ENCODE results near the gene TMPRSS5. TPM values are rescaled to one million over a fixed set of nuclear protein-coding genes. Genes with fewer than 3 reads are reported as not detected.

Gene TMPRSS5
- total and polyA plus RNA-seq, 3 donors from 2014 or later, result 1.4 to 2.2 (median 1.5) TPM

GRCh38 chr11:113685654-113686359 lies 20.3 kb downstream of the TMPRSS5 start:
- Histone ChIP-seq H3K27me3 (no peaks in the 10 kb centered on the region), H3K9me3 (no peaks in the 10 kb centered on the region), H3K4me1 (no peaks in the 10 kb centered on the region), H3K27ac (no peak overlapping the region), H3K4me3 (no peak overlapping the region), H3K36me3 (ENCODE audit: low read depth, missing control alignments) (no peaks in the 10 kb centered on the region)
- no peak for DNase-seq
- TF ChIP-seq CTCF (IDR thresholded peaks at IDR 0.05), result no peak
- no peak for TF ChIP-seq POLR2A (IDR thresholded peaks at IDR 0.05)
- WGBS, 2 donors, result 60 to 70% methylated on average over 2 of the region's 2 CpGs
- intact Hi-C loops (cut with DNase I; ENCODE audit: low total_unique reads), result no loop called here

DNA sequence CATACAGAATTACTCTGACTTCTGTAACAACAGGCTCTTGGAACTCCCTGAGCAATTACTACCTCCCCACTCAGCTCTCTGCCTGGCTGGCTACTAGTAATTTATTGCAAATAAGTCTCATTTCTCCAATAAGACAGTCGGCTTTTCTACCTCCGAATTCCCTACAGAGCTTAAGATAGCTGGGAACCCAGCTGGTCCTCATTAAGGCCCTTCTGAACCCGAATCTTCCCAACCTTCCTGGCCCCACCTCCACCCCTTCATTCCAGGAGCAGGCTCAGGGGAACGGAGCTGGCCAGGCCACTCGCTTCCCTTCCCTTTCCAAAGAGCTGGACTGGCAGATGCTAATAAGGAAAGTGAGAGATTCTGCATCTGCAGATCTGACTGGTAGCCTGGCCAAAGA lies 21.6 kb downstream of the TMPRSS5 start:
- no peak for DNase-seq
- WGBS, 2 donors, result 50 to 55% methylated on average over 5 of the region's 5 CpGs
- no peak for TF ChIP-seq CTCF (IDR thresholded peaks at IDR 0.05)
- Histone ChIP-seq H3K36me3 (ENCODE audit: low read depth, missing control alignments) (no peaks in the 10 kb centered on the region), H3K27ac (no peak overlapping the region), H3K27me3 (no peaks in the 10 kb centered on the region), H3K4me3 (no peak overlapping the region), H3K9me3 (no peaks in the 10 kb centered on the region), H3K4me1 (no peaks in the 10 kb centered on the region)
- intact Hi-C loops (cut with DNase I; ENCODE audit: low total_unique reads), result no loop called here

DNA sequence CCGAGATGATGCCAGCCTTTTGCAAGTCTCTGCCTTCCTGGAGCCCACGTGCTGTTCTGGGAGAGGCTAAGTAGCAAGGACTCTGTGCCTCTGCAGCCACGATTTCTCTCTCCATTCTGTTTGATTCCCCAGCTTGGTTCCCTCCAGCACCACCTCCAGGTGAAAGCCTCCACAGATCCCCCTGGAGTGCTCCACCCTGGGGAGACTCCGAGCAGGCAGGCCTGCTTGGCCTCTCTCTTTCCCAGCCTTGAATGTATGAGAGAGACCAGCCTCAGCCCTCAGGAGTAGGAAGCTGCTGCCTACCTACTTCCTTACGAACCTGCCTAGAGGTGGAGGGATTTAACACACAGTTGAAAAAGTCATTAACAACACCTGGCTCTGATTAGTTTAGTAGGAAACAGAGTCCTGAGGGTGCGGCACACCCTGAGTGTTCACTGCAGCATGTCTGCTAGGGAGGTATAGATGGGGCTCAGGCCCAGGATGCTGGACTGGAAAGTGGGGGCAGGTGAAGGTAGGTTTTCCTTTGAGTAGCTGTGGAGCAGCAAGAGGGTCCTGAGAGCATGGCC lies 22.5 kb downstream of the TMPRSS5 start:
- DNase-seq, result no peak
- WGBS, 2 donors, result 72 to 88% methylated on average over 6 of the region's 6 CpGs
- H3K4me1 ChIP-seq, result no peaks in the 10 kb centered on the region
- H3K36me3 ChIP-seq (ENCODE audit: low read depth, missing control alignments), result no peaks in the 10 kb centered on the region
- H3K27ac ChIP-seq, result no peak overlapping the region
- H3K27me3 ChIP-seq, result no peaks in the 10 kb centered on the region
- no peak for TF ChIP-seq CTCF (IDR thresholded peaks at IDR 0.05)
- no peak for TF ChIP-seq POLR2A (IDR thresholded peaks at IDR 0.05)
- no peaks in the 10 kb centered on the region for H3K9me3 ChIP-seq
- no peak overlapping the region for H3K4me3 ChIP-seq
- intact Hi-C loops (cut with DNase I; ENCODE audit: low total_unique reads), result no loop called here

- intact Hi-C loops (cut with DNase I; ENCODE audit: low total_unique reads), result no loop called here
- Histone ChIP-seq H3K36me3 (ENCODE audit: low read depth, missing control alignments) (no peaks in the 10 kb centered on the region), H3K9me3 (no peaks in the 10 kb centered on the region), H3K4me1 (no peaks in the 10 kb centered on the region), H3K27me3 (no peaks in the 10 kb centered on the region), H3K4me3 (no peak overlapping the region), H3K27ac (no peak overlapping the region)
- no peak for DNase-seq
- 91 to 96% methylated on average over 7 to 10 of the region's 10 CpGs for WGBS, 2 donors
- TF ChIP-seq POLR2A (IDR thresholded peaks at IDR 0.05) (no peak), CTCF (IDR thresholded peaks at IDR 0.05) (no peak)
Measured at GRCh38 chr11:113681711-113682413, 24.2 kb downstream of the TMPRSS5 start.
